GM18858 (cell line): ENCODE data around the gene CD300LG.
"Not testable (repeated sequence)": the region's sequence is repeated elsewhere in the genome, so short reads cannot be mapped to it uniquely, and the experiment has no call there.

Source experiments
- ATAC-seq: cut with Tn5 transposase; IDR thresholded peaks from one replicate; pipeline ENCODE4 v1.9.1; 2021; ENCODE audit not compliant: unreplicated experiment

The CD300LG gene

DNA sequence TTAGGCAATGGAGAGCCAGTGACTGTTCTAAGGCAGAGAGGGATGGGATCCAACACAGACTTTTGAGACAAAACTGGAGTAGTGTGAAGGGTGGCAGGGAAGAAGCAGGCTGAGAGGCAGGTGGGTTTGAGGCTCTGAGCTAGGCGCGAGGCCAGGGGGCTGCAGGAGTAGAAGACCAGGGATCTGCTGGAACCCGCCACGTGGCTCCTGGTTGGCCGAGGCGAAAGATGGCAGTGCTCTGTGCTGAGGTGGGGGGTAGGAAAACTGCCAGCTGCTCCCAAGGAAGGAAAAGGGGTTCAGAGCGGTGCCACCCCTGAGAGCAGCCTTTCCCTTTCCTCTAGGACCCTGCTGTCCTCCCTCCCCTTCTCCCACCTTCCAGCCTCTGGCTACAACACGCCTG is 5.6 kb downstream of the CD300LG start:
- no peak for ATAC-seq

DNA sequence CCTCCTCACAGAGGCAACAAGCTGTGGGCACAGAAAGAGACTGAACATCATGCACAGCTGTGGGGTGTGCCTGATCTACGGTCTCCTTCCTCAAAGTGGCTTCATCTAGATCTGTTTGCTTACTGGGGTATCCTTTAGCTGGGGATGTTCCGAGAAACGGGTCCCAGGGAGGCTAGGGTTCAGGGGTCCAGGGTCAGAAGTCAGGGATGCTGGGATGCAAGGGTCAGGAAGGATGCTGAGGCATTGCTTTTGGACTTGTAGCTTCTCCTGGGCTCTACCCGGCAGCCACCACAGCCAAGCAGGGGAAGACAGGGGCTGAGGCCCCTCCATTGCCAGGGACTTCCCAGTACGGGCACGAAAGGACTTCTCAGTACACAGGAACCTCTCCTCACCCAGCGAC is 6.6 kb downstream of the CD300LG start:
- no peak for ATAC-seq

DNA sequence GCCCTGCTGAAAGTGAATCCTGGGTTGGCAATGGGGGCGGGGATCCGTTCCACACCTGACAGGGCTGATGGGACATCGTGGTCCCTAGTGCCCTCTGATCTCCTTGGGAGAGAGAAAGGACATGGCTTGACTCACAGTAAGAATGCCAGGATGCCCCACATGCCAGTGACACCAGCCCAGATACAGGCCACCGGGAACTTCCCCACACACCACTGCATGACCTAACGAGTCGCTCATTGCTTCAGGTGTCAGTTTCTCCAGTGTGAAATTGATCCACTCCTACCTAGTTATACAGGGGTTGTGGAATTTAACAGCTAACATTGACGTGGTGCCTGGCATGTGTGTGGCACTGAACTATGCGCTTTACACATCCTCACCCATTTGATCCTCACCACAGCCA is 7.5 kb downstream of the CD300LG start:
- ATAC-seq: no peak

GRCh38 chr17:43855061-43855460 is 8.1 kb downstream of the CD300LG start:
- no peak for ATAC-seq

- ATAC-seq: no peak
These were observed 9.2 kb downstream of the CD300LG start for GRCh38 chr17:43856141-43856540.

- ATAC-seq: no peak
These were observed 10.2 kb downstream of the CD300LG start for GRCh38 chr17:43857141-43857540.

DNA sequence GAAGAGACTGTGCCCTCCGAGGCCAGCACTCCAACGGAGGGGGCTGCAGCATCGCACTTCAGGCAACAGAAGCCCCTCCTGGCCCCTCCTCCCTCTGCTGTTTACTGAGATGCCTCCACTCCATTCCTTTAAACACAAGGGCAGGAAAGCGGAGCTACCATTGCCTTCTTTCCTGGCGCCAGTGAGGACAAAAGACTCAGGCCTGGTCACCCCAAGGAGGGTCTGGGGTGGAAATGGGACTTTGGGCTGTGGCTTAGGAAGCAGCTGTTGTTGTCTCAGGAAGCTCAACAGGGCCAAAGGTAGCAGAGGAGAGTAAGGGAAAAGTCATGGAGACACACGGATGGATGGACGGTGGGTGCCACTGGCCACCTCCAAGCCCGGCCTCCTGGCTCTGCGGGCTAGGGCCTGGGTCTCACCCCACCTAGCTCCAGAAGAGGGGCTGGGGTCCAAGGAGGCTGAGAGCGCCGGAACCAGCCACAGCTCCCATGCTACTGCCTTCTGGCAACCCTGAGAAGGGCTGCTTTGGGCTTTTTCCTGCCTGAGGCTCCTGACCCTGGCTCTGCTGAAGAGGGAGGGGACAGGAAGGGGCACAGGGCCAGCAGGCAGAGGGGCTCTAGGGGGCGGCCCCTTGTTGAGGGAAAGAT is 11.1 kb downstream of the CD300LG start:
- ATAC-seq: no peak

- no peak for ATAC-seq
These were observed 13.2 kb downstream of the CD300LG start for GRCh38 chr17:43860077-43860725.

DNA sequence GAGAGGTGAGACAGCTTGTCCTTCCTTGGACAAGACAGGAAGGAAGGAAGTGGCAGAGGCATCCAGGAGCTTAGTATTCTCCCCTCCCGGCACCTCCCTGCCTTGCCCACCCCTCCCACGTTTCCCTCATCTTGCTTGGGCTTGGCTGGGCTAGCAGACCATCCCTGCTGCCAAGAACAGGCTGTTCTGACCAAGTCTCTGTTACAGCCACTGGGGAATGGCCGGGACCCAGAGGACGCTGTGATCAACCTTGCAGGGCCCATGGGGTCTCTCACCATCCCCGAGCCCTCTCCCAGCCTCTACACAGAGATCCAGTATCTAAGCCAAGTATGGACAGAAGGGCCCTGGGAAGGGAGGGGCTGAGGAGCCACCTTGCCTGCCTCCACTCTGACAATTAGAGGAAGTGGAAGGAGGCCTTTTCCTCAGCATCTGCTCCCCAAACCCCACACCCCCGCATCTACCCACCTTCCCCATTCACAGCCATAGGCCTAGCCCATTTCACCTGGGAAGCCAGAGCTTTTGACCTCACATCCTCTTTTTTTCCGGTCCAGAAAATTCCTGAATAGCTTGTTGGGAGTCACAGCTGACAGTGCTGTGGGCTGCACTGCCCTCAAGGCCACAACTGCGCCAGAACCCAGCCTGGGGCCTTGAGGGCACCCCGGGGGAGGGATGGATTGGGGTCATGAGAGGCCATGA is 14.1 kb downstream of the CD300LG start:
- ATAC-seq: no peak

- no peak for ATAC-seq
These were observed 15.0 kb downstream of the CD300LG start for GRCh38 chr17:43861960-43862359.

DNA sequence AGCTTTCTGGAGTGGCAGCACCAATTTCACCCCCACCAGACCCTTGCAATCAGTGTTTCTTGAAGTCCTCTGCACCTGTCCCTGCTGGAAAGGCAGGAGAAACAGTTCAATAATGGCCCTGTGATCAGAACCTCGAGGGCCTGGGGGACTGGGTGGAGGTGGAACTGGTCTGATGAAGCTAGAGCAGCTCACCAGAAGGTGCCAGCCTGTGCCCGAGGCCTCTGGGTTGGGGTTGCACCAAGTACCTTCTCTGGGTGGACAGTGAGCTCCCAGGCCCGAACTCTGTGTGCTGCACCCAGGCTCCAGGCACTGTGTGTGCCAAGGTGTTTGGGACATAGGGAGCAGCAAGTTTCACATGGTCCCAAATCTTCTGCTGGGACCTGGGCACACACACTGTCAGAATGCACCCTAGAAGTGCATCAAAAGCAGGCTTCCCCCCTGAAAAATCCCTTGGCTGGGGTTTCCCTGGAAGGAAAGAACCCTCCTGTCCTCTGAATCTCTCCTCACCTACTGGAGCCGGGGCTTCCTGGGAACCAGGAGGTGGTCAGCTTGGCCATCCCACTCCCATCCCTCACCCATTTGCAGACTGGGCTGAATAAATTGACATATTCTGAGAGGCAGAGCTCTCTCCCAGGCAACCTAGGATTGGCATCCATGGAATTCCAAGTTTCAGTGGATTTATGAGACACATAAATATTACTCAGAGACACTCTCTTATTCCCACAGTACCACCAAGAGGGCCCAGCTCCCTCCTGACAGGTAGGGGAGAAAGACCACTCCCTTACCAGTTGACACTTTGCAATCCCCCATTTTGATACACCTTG is 17.4 kb downstream of the CD300LG start:
- no peak for ATAC-seq

GRCh38 chr17:43868226-43868994 is 21.4 kb downstream of the CD300LG start:
- ATAC-seq: no peak

- not testable (repeated sequence) for ATAC-seq
These were observed 22.1 kb downstream of the CD300LG start for GRCh38 chr17:43869031-43869430.

DNA sequence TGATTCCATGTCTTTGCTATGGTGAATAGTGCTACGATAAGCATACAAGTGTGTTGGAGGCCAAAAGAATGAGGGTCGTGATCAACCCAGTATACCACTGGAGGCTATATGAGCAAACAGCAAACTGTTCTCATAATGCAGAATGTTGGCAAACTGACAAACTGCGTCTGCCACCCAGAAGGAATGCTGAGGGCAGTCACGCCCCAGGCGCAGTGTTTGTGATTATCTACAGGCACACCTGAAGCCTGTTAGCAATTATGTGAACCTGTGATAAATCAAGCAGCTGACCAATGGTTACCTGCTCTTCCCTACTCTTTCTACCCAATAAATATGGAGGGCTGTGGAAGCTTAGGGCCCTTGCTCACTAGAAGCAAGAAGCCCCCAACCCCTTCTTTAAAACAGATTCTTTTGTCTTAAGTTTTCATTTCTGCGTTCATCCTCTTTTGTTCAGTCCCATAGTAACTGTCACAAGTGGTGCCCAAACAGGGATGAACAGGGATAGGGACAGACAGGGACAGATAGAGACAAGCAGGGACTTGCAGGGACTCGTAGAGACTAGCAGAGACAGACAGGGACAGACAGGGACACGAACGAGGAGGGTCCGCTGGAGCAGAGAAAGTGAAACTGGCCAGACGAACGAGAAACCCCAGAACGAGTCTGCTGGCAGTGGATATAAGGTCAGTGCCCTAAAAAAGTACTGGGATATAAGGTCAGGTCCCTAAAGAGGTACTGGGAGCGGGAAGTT is 25.1 kb downstream of the CD300LG start:
- ATAC-seq: no peak

DNA sequence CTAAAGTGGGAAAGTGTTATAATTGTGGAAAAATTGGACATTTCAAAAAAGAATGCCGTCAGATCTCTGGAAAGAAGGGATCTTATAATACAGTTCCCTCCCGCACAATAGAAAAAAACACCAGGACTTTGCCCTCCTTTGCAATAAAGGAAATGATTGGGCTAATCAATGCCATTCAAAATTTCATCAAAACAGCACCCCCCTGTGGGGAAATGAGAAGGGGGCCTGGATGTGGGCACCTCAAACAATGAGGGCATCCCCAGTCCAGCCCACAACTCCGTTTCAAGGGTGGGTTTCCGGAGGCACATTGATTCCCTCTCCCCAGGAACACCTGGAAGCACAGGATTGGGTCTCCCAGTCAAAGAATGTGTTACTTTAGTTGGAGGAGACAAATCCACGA is 26.1 kb downstream of the CD300LG start:
- ATAC-seq: no peak

DNA sequence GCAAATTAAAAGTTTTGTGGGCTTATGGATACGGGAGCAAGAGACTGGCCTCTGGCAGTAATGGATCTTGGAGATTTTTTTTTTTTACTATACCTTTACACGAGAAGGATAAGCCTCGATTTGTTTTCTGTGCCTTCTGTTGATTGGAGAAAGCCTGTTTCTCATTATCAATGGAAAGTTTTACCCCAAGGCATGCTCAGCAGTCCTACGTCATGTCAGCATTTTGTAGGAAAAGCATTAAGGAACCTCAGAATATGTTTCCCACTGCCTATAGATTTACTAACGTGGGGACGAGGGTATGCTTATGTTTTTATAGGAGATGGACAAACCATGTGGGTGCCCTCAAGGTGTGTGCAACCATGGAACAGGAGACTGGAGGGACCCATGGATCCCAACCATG is 26.8 kb downstream of the CD300LG start:
- ATAC-seq: no peak

- ATAC-seq: no peak
These were observed 27.3 kb downstream of the CD300LG start for GRCh38 chr17:43874293-43874692.

GRCh38 chr17:43875476-43876147 is 28.6 kb downstream of the CD300LG start:
- no peak for ATAC-seq

DNA sequence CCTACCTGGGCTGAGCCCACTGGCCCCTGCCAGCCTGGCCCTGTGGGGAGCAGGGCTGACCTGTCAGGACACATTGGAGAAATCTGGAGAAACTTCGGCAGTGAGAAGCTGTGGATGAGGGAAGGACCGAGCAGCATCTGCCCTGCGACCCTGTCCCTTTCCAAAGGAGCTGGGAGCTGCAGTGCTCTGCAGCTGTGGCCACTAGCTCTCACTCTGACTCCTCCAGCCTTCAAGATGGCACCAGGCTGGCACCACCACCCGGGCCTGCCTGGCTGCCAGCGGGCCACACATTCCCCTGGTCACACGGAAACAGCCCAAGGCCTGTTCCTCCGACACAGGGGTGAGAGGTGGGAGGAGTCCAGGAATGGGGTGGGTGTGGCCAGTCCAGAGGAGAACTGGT is 30.1 kb downstream of the CD300LG start:
- ATAC-seq: no peak
